Activated CD8-positive, alpha-beta memory T cell treated with anti-CD3 and anti-CD28 coated beads, Interleukin-2, amount 50 U/mL, for 1 hour (primary cell): ENCODE data around the gene GRAMD2B.
"Not testable (repeated sequence)": the region's sequence is repeated elsewhere in the genome, so short reads cannot be mapped to it uniquely, and the experiment has no call there.

Source experiments
- DNase-seq: peaks from one replicate; pipeline ENCODE4 v3.0.0-alpha.2; 2020; ENCODE audit errors: extremely low read depth

The GRAMD2B gene, protein sequence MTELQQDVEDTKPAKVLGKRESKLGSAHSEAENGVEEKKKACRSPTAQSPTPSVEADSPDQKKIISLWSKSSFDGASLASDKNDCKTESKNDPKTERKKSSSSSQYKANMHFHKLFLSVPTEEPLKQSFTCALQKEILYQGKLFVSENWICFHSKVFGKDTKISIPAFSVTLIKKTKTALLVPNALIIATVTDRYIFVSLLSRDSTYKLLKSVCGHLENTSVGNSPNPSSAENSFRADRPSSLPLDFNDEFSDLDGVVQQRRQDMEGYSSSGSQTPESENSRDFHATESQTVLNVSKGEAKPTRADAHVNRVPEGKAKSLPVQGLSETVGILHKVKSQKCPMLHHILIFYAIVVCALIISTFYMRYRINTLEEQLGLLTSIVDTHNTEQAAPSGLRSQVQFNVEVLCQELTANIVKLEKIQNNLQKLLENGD

DNA sequence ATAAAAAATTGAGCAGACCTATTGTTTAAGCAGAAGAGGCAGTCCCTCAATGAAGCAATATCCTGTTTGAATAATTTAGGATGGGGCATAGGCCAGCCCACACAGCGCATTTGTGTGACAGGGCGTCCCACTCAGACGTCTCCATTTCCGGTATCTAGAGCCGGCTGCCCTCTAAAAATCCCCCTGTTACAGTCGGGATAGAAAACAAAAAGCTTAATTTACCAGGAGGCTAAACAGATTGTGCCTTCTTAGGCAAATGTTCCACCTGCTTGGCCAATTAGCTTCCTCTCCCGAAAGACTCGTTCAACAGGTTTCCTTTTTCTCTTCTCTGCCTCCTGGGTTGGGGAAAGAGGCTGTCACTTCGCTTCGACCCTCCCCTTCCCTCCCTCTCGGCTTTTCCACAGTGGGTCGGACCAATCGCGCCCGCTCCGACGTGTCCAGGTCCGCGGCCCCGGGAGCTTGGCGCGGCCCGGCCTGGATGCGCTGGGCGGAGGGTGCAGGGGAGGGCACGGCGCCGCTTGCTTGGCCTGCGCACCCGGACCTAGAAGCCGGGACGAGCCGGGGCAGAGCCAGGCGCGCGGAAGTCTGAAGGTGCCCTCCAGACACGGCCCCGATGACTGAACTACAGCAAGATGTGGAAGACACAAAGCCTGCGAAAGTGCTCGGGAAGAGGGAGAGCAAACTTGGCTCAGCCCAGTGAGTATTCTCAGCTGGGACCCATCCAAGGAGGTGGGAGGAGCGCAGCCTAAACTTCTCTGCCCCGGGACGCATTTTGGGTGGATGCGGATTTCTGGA lies at the start of gene GRAMD2B:
Gene GRAMD2B, plus strand, starts transcription at position 416 of the 795 bp plus-strand sequence. Its CDS starts 198 bp downstream, at position 614.
- peak; percentile 36 for DNase-seq

DNA sequence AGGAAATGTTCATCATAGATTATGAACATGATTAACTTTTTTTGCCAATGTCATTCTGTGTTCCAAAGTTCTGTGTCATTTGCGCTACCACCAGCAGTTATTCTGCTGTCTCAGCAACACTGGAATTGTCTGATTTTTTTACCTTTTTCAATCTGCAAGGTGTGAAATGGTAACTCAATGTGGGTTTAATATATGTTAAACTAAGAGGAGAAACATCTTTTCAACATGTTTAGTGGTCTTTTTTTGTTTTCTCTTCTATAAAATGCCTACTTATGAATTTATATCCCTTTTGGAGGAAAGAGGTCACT lies 49.1 kb upstream of the GRAMD2B start:
- no peak for DNase-seq

DNA sequence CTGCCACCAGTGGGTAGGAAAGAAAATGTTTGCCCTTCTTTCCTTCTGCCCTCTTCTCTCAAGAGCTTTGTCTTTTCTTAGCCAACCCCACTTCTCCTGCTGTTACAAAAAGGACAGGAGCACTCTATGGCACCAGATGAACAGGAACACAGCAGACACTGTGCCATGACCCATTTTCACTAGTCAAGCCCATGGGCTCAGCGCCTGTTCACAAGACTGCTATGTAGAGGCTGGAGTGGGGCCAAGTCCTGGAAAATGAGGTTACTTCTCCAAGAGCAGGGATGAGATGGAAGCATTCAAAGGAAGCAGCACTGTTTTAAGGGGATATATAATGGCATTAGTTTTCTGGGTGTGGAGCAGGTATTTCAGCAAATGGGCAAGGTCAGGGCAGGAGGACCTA lies 46.8 kb upstream of the GRAMD2B start:
- no peak for DNase-seq

DNA sequence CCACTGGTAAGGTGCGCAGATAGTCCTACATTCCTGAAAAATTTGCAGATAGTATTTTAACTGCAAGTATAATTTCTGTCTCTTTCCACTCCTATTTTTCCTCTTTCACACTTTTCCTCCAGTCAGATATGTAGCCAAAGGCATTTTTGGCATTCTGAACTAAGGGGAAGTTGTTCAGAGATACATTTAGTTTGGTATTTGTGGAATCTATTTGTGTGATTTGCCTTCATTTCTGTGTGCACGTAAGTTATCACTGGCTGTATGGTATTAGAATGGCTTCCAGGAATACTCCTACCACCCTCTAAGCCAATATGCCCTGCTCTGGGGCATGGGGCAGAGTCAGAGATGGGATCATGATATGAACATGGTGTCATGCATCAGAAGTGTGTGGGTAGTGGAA lies 45.8 kb upstream of the GRAMD2B start:
- no peak for DNase-seq

DNA sequence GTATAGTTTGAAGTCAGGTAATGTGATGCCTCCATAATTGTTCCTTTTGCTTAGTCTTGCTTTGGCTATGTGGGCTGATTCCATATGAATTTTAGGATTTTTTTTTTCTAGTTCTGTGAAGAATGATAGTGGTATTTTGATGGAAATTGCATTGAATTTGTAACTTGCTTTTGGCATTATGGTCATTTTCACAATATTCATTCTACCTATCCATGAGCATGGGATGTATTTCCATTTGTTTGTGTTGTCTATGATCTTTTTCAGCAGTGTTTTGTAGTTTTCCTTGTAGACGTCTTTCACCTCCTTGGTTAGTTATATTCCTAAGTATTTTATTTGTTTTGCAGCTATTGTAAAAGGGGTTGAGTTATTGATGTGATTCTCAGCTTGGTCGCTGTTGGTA lies 42.9 kb upstream of the GRAMD2B start:
- not testable (repeated sequence) for DNase-seq

DNA sequence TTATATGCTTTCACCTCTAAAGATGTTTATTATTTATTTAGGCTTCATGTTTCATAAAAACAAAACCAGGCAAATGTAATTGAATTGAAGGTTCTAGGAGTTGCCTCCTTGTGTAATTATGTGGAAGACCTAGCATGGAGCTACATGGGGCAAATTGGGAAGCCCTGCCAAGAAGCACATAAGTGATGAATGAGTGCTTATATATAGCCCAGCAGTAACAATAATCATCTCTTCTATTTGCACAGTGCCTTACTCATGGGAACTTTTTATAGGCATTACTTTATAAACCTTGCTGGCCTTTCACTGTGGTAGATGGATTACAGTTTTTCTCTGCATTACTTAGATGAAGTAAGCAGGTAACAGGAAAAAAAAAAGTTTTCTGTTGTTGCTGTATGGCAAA lies 40.0 kb upstream of the GRAMD2B start:
- no peak for DNase-seq

DNA sequence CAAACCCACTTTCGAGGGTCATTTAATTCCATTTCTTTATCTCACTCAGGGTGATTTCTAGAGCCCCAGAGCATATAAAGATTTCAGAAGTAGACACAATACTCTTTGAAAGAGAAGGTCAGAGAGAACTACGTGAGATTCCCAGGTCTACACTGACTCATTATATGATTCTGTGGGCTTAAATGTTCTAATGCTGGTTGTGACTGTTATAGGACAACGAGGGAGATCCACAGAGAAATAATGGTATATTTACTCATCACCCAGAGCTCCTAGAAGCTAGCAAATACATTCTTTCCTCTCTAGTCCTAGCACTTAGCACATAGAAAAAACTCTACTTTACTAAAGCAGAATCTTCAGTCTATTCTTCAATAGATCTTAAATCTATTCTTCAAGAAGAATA lies 39.4 kb upstream of the GRAMD2B start:
- no peak for DNase-seq

DNA sequence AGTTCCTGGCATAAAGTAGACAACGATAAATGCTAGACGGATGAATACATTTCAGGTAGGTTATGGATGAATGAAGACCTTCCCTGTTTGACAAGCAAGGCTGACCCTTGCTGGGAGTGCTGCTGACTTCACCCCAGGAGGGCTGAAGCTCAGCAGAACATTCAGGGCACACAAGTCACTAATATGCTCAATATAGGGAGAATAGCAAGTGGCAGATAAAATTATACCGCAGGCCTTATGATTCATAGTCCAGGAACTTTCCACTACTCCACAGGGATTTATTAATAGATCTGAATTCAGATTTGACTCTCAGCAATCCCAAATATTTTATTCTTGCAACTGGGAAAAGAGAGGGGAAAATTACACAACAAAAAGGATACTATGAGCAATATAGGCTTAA lies 38.2 kb upstream of the GRAMD2B start:
- no peak for DNase-seq

DNA sequence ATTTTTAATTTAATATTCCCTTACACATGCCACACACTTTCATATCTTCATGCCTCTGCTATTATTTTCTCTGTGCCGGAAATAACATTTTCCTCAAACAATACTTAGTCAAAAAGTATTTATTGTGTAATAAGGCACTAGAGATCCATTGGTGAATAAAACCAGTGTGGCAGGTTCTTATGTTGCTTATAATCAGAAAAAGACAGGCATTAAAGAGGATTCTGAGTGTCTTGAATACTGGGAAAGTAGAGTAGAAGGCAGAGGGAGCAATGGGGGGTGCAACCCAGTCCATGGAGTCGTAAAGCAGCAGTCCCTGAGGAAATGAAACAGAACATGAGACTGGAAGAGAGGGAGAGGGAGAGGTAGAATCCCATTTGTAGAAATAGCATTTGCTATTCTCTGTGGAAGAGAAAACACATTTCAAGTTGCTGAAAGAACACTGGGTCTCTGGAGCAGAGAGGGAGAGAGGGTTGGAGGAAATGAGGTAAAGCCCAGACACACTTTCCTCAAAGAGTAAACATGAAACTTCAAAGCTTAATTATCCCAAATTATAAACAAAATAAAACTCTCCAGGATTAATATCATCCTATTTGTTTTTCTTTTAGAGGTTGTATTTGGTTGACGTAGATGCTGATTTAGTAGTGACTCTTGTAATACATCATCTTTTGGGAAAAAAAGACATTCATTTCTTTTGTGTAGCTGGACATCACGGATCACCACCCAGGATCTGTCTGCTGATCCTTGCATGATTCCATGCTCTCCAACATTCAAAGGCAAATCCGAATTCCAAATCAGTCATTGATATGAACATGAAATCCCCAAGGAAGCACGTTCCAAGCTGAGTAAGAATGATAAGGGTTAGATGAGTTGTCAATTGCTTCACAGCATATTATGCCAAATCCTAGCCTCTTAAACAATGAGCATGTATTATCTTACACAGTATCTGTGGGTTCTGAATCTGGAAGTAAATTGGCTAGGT lies 37.4 kb upstream of the GRAMD2B start:
- no peak for DNase-seq

DNA sequence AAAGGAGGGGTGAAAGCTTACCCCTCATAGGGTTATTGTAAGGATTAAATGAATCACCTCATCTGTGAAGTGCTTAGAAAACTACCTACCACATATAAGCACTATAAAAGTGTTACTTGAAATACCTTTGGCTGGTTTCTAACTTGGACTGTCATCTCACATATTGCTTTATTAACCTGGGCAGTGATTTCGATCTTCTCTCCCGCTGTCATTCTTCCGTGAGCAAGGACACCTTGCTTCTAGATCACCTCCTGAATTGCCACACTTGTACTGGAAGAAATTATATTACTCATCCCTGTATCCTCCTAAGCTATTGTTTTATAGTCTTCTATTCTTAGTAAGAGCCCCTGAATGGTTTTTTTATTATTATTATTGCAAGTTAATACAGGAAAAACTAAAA lies 34.0 kb upstream of the GRAMD2B start:
- DNase-seq = no peak

DNA sequence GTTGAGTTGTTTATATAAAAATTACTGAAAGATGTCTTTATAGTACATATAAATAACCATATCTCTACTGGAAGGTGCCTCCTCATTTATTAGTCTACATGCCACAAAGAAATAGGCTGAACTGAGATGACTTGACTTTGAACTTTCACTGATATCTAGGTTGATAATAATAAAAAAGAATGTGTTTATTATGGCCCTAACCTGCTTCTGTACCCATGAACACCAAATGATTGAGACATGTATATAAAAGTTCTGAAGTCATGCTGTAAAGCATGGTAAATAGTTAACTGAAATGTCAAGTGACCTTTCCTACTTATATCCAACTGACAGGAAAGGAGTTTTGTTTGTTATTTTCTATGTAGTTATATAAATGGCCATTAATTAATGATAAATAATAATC lies 33.2 kb upstream of the GRAMD2B start:
- DNase-seq = no peak

DNA sequence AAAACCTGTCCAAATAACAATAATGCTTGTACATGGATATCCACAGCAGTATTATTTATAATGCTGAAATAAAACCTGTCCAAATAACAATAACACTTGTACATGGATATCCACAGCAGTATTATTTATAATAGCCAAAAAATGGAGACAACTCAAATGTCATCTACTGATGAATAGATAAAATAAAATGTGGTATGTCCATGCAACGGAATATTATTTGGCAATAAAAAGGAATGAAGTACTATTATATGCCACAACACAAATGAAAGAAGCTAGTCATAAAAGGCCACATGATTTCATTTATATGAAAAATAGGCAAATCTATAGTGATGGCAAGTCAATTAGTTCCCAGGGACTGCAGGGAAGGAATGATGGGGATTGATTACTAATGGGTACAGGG lies 31.8 kb upstream of the GRAMD2B start:
- DNase-seq = no peak

DNA sequence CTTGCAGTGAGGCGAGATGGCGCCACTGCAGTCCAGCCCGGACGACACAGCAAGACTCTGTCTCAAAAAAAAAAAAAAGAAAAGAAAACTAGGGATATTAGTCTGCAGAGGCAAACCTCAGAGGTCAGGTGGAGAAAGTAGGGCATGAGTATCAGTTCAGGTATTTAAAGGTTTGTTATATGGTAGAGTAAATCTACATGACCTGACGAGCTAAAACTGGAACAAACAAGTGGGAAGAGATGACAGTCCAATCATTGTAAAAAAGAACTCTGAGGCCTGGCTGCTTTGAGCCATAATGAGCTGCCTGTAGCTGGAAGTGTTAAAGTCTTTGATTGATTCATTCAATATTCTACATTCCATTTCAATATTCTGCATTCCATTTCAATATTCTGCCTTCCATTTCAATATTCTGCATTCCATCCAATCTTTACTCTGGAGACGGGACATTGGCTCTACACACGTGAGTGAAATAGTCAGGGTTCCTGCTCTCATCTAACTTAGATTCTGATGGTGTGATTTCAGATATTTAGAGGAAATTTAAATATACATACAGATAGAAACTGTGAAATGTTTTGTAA lies 28.9 kb upstream of the GRAMD2B start:
- no peak for DNase-seq

DNA sequence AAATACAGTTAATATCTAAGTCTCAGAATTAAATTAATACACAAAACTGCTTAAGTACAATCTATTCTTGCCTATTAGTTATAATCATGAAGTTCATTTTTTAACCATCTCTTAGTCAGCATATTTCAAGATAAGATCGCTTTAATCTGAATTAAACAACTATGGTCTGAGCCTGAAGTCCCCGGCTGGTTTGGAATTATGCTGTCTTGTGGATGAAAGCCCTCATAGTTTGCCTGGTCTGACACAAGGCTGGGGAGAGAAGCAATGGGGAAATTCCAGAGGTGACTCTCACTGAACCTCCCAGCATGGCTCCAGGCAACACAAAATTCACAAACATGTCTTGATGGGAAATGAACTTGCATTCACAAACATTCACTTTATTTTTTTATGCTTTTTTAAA lies 28.0 kb upstream of the GRAMD2B start:
- DNase-seq = no peak

DNA sequence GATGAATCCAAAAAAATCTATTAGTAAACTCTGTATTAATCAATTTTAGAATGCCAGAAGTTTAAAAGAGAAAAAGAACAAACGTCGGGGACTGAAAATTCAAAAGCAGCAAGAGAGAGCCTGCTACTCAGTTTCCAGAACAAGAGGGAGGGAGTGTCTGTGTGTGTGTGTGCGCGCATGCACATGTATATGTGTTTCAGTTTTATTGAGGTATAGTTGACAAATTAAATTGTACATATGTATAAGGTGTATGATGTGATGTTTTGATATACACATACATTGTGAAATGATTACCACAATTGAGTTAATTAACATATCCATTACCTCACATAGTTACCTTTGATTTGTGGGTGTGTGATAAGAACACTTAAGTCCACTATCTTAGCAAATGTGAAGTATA lies 27.6 kb upstream of the GRAMD2B start:
- no peak for DNase-seq

DNA sequence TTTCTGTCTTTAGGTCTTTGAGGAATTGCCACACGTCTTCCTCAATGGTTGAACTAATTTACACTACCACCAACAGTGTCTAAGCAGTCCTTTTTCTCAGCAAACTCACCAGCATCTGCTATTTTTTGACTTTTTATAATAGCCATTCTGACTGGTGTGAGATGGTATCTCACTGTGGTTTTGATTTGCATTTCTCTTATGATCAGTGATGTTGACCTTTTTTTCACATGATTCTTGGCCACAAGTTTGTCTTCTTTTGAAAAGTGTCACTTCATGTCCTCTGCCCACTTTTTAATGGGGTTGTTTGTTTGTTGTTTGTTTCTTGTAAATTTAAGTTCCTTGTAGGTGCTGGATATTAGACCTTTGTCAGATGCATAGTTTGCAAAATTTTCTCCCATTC lies 26.5 kb upstream of the GRAMD2B start:
- DNase-seq = not testable (repeated sequence)

DNA sequence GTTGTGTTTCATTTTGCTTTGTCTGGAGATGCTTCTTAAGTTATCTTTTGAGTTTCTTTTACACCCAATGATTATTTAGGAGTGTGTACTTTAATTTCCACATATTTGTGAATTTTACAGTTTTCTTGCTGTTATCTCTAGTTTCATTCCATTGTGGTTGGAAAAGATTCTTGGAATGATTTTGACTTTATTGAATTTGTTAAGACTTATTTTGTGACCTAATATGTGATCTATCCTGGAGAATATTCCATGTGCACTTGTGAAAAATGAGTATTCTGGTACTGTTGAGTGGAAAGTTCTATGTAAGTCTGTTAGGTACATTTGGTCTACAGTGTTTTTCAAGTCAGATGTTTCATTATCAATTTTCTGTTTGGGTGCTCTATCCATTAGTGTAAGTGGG lies 24.4 kb upstream of the GRAMD2B start:
- no peak for DNase-seq

DNA sequence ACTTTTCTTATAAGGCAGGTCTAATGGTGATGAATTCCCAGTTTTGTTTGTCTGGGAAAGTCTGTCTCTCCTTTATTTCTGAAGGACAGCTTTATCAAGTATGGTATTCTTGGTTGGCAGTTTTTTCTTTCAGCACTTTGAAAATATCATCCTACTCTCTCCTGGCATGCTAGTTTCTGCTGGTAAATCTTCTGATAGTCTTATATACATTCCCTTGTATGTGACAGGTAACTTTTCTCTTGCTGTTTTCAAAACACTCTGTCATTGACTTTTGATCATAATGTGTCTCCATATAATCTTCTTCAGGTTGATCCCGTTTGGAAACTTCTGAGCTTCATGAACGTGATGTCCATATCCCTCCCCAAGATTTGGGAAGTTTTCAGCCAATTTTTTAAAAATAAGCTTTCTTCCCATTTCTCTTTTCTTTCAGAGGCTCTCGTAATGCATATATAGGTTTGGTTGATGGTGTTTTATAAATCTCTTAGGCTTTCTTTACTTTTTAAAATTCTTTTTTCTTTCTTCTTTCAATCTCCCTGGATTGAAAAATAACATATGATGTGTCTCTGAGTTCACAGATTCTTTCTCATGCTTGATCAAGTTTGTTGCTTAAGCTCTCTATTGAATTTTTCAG lies 22.5 kb upstream of the GRAMD2B start:
- DNase-seq = no peak

DNA sequence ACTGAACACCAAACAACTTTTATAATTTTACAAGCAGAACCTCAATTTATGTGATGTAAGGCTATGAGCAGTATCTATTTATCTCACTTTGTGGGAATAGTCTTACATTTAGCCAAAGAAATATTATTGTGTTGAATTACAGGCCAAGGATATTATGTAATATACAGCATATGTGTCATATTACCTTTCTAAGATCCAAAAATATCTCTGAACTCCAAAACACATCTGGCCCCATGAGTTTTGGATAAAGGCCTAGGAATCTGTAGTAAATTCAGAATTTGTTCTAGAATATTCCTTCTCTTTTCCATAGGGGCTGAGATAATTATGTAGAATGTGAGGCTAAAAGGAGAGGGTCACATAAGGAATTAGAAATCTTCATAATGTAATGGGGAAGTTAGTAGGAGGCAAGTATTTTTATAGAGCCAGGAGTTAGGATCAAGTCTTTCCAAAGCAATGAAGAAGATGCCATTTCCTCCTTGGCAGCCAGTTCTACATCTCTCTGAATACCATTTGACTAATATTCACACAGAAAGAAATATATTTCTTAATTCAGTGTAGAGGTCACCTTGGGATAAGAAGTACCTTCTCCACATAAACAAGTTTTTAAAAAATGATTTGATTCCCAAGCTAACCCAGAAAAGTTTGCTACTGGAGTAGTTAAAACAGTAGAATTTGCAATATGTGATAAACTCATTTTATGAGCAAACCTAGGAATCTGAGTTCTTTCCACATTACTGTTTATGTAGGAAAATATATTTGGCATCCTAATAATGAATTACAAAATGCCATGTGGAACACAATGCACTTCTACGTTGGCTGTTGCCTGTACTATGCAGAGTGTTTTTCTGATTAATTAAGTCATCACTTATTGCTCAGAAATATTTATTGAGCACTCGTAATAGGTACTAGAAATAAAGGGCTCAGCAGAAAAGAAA lies 20.3 kb upstream of the GRAMD2B start:
- no peak for DNase-seq

DNA sequence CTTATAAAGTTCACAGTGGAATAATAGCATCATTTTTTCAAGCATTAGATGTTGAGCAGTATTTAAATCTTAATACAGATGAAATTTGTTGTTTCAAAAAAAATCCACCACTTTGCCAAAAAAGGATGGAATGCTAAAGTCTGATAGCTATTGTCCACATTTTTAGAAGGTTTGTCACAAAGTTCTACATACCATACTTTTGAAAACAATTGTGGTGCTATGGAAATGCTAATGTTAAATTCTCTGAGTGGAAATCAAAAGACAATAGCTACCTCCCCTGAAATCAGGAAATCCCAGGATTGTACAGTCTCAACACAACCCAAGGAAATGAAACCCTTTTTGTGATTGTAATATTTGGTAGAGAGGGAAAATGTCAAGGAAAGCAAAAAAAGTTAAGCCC lies 19.3 kb upstream of the GRAMD2B start:
- DNase-seq = no peak
